ENCODE results near the gene GPATCH2. TPM values are rescaled to one million over a fixed set of nuclear protein-coding genes. Genes with fewer than 3 reads are reported as not detected.

Gene GPATCH2
- total RNA-seq, 2 donors from 2014 or later = 21.2 to 23.2 TPM

- Mint-ChIP-seq H3K9me3 (peaks cover 2% of the 10 kb centered on the region), H3K36me3 (ENCODE audit: low read depth) (peaks cover 13% of the 10 kb centered on the region), H3K27me3 (ENCODE audit: insufficient read depth) (no peaks in the 10 kb centered on the region), H3K4me1 (no peaks in the 10 kb centered on the region), H3K4me3 (no peak overlapping the region), H3K27ac (no peak overlapping the region)
- TF ChIP-seq, protein P1, sequence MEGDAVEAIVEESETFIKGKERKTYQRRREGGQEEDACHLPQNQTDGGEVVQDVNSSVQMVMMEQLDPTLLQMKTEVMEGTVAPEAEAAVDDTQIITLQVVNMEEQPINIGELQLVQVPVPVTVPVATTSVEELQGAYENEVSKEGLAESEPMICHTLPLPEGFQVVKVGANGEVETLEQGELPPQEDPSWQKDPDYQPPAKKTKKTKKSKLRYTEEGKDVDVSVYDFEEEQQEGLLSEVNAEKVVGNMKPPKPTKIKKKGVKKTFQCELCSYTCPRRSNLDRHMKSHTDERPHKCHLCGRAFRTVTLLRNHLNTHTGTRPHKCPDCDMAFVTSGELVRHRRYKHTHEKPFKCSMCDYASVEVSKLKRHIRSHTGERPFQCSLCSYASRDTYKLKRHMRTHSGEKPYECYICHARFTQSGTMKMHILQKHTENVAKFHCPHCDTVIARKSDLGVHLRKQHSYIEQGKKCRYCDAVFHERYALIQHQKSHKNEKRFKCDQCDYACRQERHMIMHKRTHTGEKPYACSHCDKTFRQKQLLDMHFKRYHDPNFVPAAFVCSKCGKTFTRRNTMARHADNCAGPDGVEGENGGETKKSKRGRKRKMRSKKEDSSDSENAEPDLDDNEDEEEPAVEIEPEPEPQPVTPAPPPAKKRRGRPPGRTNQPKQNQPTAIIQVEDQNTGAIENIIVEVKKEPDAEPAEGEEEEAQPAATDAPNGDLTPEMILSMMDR (conservative IDR thresholded peaks at IDR 0.05) = no peak
- Histone ChIP-seq H3K9ac (ENCODE audit: extremely low read depth, low read length, poor library complexity, severe bottlenecking) (no peak overlapping the region), H3K4me1 (ENCODE audit: control insufficient read depth, insufficient read depth, low read length) (no peaks in the 10 kb centered on the region), H3K9me3 (ENCODE audit: control insufficient read depth, low read length) (no peaks in the 10 kb centered on the region), H3K27me3 (ENCODE audit: control insufficient read depth, insufficient read depth, low read length, poor library complexity, severe bottlenecking) (no peaks in the 10 kb centered on the region), H3K4me3 (ENCODE audit: low read length) (no peak overlapping the region), H3K36me3 (ENCODE audit: control insufficient read depth, insufficient read depth, low read length) (no peaks in the 10 kb centered on the region), H3K27ac (ENCODE audit: low read depth, low read length) (no peak overlapping the region)
- DNase-seq = no peak
Observed at GRCh38 chr1:217478450-217478849, 152.4 kb downstream of the GPATCH2 start.

DNA sequence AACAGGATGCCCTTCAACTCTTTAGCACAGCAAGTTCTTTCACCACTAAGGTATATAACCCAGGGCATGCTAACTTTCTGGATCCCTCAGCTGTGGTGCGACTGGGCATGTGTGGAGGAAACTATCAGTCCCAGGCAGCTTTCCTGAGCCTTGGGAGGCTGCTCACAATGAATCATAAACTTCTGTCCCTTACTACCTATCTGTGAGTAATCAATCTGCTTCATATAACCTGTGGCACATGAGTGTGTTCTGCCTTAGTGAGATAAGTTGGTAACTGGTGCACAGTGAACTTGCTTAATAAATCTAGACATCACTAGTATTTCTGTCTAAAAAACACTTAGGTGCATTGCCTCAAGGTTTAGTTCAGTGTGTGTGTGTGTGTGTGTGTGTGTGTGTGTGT lies 158.0 kb downstream of the GPATCH2 start:
- H3K9ac ChIP-seq (ENCODE audit: extremely low read depth, low read length, poor library complexity, severe bottlenecking) = no peak overlapping the region
- no peak overlapping the region for H3K27ac ChIP-seq (ENCODE audit: low read depth, low read length)
- no peak overlapping the region for H3K4me3 ChIP-seq (ENCODE audit: low read length)
- DNase-seq = no peak
- WGBS, 2 experiments (ENCODE audit: insufficient coverage in 1 of 2, insufficient read length in 1 of 2) = 75 to 95% methylated on average over 1 of the region's 1 CpG
- no peaks in the 10 kb centered on the region for H3K27me3 ChIP-seq (ENCODE audit: control insufficient read depth, insufficient read depth, low read length, poor library complexity, severe bottlenecking)
- H3K4me1 Mint-ChIP-seq = no peaks in the 10 kb centered on the region
- H3K27me3 Mint-ChIP-seq (ENCODE audit: insufficient read depth) = no peaks in the 10 kb centered on the region
- no peaks in the 10 kb centered on the region for H3K36me3 ChIP-seq (ENCODE audit: control insufficient read depth, insufficient read depth, low read length)
- H3K4me3 Mint-ChIP-seq = no peak overlapping the region
- no peaks in the 10 kb centered on the region for H3K4me1 ChIP-seq (ENCODE audit: control insufficient read depth, insufficient read depth, low read length)
- no peaks in the 10 kb centered on the region for H3K9me3 Mint-ChIP-seq
- no peaks in the 10 kb centered on the region for H3K9me3 ChIP-seq (ENCODE audit: control insufficient read depth, low read length)
- no peak overlapping the region for H3K27ac Mint-ChIP-seq
- TF ChIP-seq, protein P1 (conservative IDR thresholded peaks at IDR 0.05) = no peak
- no peaks in the 10 kb centered on the region for H3K36me3 Mint-ChIP-seq (ENCODE audit: low read depth)

- no CpG with 5 or more reads among the region's 1 CpG for WGBS, 2 experiments (ENCODE audit: insufficient coverage in 1 of 2, insufficient read length in 1 of 2)
- no peaks in the 10 kb centered on the region for H3K9me3 ChIP-seq (ENCODE audit: control insufficient read depth, low read length)
- TF ChIP-seq, protein P1 (conservative IDR thresholded peaks at IDR 0.05) = no peak
- Mint-ChIP-seq H3K27me3 (ENCODE audit: insufficient read depth) (no peaks in the 10 kb centered on the region), H3K4me1 (no peaks in the 10 kb centered on the region), H3K9me3 (no peaks in the 10 kb centered on the region), H3K27ac (no peak overlapping the region), H3K36me3 (ENCODE audit: low read depth) (peaks cover 2% of the 10 kb centered on the region), H3K4me3 (no peak overlapping the region)
- H3K4me3 ChIP-seq (ENCODE audit: low read length) = no peak overlapping the region
- no peak overlapping the region for H3K9ac ChIP-seq (ENCODE audit: extremely low read depth, low read length, poor library complexity, severe bottlenecking)
- no peaks in the 10 kb centered on the region for H3K27me3 ChIP-seq (ENCODE audit: control insufficient read depth, insufficient read depth, low read length, poor library complexity, severe bottlenecking)
- no peaks in the 10 kb centered on the region for H3K4me1 ChIP-seq (ENCODE audit: control insufficient read depth, insufficient read depth, low read length)
- H3K27ac ChIP-seq (ENCODE audit: low read depth, low read length) = no peak overlapping the region
- H3K36me3 ChIP-seq (ENCODE audit: control insufficient read depth, insufficient read depth, low read length) = no peaks in the 10 kb centered on the region
- no peak for DNase-seq
Observed at GRCh38 chr1:217471403-217471802, 159.5 kb downstream of the GPATCH2 start.

Measured in endodermal cell (in vitro differentiated cells).